Choroid plexus epithelial cell (primary cell): Measurements from ENCODE around the gene WWOX.

Experiments used
- DNase-seq: peaks from one replicate; pipeline ENCODE4 v3.0.0-alpha.2; 2010; ENCODE audit warnings: low read depth
- H3K4me3 ChIP-seq: 2 replicates; pipeline ENCODE4 v1.5.1; 2011; ENCODE audit warnings: low read depth, mild to moderate bottlenecking, control low read depth, low read length, moderate library complexity
- CTCF ChIP-seq: conservative IDR thresholded peaks from 2 replicates; pipeline ENCODE4 v1.5.1; 2011; ENCODE audit warnings: low read depth, mild to moderate bottlenecking, control low read depth, inconsistent platforms, low read length, moderate library complexity

Gene WWOX

GRCh38 chr16:78284326-78284725 is 184.9 kb downstream of the WWOX start:
- TF ChIP-seq CTCF: no peak
- no peak overlapping the region for H3K4me3 ChIP-seq
- no peak for DNase-seq

- TF ChIP-seq CTCF: no peak
- H3K4me3 ChIP-seq: no peak overlapping the region
- no peak for DNase-seq
Measured at GRCh38 chr16:78284957-78285434, 185.5 kb downstream of the WWOX start.

- no peak overlapping the region for H3K4me3 ChIP-seq
- TF ChIP-seq CTCF: no peak
Measured at GRCh38 chr16:78285437-78285922, 186.0 kb downstream of the WWOX start.

GRCh38 chr16:78286065-78286464 is 186.6 kb downstream of the WWOX start:
- no peak for DNase-seq
- H3K4me3 ChIP-seq: no peak overlapping the region
- TF ChIP-seq CTCF: no peak

More at GRCh38 chr16:78285437-78285922, 186.0 kb downstream of the WWOX start:
- no peak for DNase-seq

- no peak overlapping the region for H3K4me3 ChIP-seq
- TF ChIP-seq CTCF: no peak
- DNase-seq: no peak
Measured at GRCh38 chr16:78288888-78289287, 189.4 kb downstream of the WWOX start.

- no peak overlapping the region for H3K4me3 ChIP-seq
- no peak for DNase-seq
- TF ChIP-seq CTCF: no peak
Measured at GRCh38 chr16:78289373-78289772, 189.9 kb downstream of the WWOX start.

- no peak for TF ChIP-seq CTCF
- H3K4me3 ChIP-seq: no peak overlapping the region
- no peak for DNase-seq
Measured at GRCh38 chr16:78289844-78290277, 190.4 kb downstream of the WWOX start.
